ENCODE measurements around the gene CMKLR1.

Gene CMKLR1

GRCh38 chr12:108297895-108298760 is 41.0 kb downstream of the CMKLR1 start:
- DNase-seq, result no peak

DNA sequence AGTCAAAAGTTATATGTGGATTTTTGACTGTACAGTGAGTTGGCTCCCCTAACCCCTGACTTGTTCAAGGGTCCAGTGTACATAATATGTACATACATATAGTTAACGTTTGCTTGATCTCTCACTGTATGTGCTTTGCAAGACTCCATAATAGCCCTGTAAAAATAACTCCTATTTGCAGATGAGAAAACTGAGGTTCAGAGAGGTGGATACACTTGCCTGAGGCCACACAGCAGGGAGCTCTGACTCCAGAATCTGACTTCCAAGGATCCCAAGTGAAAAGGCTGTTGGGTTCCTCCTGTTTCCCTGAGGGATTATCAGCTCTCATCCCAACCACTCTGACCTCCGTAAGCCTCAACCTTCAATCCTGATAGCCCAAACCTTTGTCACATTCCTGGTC is 41.7 kb downstream of the CMKLR1 start:
- no peak for DNase-seq

DNA sequence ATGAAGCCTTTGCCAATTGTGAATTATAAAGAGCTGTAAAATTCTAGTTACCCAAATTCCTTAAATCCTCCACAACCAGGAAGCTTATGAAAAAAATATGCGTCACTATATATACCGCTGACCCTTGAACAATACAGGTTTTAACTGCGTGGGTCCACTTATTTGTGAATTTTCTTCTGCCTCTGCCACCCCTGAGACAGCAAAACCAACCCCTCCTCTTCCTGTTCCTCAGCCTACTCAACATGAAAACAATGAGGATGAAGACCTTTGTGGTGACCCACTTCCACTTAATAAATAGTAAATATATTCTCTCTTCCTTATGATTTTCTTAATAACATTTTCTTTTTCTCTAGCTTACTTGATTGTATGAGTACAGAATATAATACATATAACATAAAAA is 42.2 kb downstream of the CMKLR1 start:
- DNase-seq, result peak in 1 of 2 donors; percentile 14

- no peak for DNase-seq
These were observed 43.5 kb downstream of the CMKLR1 start for GRCh38 chr12:108295641-108296040.

GRCh38 chr12:108289350-108290161 is 49.6 kb downstream of the CMKLR1 start:
- no peak for DNase-seq

GRCh38 chr12:108287227-108287626 is 51.9 kb downstream of the CMKLR1 start:
- DNase-seq, result no peak

DNA sequence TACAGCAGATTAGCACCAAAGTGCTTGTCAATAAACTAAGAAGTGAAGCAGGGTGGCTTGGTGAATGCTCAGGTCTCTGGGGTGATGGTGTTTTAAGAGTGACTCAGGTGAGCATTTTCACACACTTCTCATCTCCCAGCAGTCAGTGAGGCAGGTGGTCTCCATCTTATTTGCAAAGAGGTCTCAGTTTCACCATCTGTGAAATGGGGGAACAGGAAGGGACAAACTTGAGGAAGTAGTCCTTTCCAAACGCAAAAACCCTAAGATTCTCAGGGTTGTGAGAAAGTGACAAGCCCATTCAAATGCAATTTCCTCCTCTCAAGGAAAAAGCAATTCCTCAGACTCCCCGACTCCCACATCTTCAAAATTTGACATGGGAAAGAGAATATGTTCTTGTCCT is 54.1 kb downstream of the CMKLR1 start:
- DNase-seq, result no peak

DNA sequence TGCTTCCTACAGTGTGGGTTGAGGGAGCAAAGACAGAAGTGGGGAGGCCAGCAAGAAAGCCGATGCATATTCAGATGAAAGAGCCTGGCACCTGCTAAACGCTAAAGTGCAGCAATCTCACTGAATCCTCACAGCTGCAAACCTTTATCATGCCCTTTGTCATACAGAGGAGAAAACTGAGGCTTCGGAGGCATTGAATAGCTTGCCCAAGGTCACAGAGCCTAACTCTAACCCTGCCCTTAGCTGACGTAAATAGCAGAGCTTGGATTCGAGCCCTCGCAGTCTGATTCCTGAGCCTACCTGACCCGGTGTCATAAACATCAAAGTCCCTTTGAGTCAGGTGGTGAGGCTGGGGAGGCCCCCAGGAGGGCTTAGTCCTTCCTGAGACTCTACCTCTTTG is 54.9 kb downstream of the CMKLR1 start:
- DNase-seq, result no peak

DNA sequence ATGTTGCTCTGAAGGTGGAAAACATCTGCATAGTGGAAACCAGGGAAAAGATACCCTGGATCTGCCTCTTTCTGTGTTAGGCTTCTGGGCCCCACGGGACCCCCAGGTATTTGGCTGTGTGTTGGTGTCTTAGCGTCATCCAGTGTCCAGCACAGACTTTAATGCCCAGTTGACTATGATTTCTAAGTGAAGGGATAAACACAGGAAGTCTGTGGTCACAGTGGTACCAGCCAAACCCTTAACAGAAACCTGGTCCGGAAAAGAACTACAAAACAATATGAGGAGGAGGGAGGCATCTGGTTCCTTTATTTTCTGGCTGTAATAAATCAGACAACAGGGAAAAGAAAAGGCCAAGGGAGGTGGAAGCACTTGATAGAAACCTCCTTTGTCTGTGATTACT is 56.4 kb downstream of the CMKLR1 start:
- DNase-seq, result no peak

DNA sequence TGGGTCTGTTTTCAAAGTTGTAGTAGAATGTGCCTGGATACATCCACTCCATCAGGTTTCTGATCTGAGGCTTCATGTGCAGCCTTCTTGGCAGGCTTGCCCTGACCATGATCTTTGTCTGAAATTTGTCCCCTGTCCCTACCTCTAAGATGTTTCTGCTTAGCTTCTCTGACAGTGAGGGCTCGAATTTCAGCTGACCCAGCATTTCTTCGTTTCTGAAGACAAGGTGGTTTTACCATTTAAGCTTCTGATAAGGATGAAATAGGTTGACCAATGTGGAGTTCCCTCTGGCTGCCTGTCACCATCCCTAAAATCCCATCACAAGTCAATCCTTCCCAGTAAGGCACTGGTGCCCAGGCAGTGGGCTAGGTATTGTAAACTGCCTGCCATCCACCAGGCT is 57.0 kb downstream of the CMKLR1 start:
- DNase-seq, result no peak

- DNase-seq, result no peak
These were observed 61.5 kb downstream of the CMKLR1 start for GRCh38 chr12:108277613-108278012.

DNA sequence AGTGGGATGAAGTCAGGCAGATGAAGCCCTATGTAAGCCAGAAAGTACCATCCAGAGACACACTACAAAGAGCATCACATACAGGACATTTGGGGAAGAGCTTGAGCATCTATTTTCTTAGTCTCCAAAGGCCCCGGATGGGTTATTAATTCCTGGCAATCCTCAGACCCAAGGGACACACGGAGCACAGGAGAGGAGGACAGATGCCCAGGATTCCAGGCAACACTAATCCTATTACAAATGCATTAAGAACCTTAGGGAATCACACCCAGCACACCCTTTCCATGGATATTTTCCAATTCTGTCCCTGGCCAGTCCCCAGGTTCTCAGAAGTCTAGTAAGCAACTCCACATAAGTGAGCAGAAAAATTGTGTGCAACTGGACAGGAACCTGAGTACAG is 65.9 kb downstream of the CMKLR1 start:
- DNase-seq, result no peak

GRCh38 chr12:108271951-108272872 is 66.9 kb downstream of the CMKLR1 start:
- no peak for DNase-seq

GRCh38 chr12:108270849-108271143 is 68.3 kb downstream of the CMKLR1 start:
- no peak for DNase-seq

DNA sequence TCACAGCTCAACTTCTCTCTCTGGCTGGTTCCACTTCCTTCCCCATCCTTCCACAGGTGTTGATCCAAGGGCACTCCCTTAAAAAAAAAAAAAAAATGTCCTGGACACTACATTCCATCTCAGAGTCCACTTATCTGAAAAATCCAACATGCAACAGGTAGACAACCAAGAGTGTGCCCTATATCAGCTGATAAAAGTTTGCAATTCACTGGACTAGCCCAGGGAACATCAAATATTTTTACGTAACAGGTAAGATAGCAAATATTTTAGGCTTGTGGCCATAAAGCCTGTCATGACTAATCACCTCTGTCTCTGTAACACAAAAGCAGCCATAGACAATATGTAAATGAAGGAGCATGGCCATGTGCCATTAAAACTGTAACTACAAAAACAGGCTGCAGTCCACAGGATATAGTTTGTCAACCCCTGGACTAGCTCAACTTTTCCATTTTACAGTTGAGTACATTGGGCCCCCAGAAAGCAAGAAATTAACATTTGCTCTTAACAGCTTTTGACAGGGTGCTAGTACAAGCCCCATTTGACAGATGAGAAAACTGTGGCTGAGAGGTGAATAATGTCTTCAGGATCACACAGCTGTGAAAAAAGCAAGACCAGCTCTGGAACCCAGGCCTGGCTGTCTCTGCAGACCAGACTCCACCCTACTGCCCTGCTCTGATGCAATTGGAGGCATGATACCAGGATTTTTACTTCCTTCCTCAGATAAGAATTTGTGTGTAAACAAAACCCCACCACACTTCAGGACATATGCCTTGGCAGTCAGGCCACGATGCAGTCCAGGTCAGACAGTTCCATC is 68.9 kb downstream of the CMKLR1 start:
- no peak for DNase-seq

- no peak for DNase-seq
These were observed 69.9 kb downstream of the CMKLR1 start for GRCh38 chr12:108269224-108269623.

DNA sequence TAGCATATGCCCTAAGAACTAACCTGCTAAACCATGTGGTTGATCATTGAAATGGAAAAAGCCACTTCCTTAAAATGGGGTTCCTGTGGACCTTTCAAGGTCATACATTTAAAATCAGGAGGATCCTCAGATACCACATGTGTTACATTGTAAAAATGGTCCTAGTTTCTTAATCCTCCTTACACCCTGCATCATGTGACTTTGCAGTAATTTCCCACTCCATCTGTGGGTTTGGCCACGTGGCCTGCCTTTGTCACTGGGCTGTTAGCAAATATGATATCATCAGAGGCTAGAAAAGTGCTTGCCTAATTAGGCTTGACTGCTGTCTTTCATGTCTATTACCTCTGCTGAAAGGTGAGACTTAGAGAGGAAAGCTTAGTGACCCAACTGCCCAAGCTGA is 70.7 kb downstream of the CMKLR1 start:
- peak in 1 of 2 donors; percentile 42 for DNase-seq

- DNase-seq, result no peak
These were observed 71.7 kb downstream of the CMKLR1 start for GRCh38 chr12:108267450-108267849.

GRCh38 chr12:108266131-108266530 is 73.0 kb downstream of the CMKLR1 start:
- DNase-seq, result no peak

GRCh38 chr12:108265505-108265904 is 73.6 kb downstream of the CMKLR1 start:
- DNase-seq, result no peak

- DNase-seq, result no peak
These were observed 78.1 kb downstream of the CMKLR1 start for GRCh38 chr12:108260969-108261368.

- DNase-seq, result no peak
These were observed 79.1 kb downstream of the CMKLR1 start for GRCh38 chr12:108260039-108260438.
